Occipital lobe (tissue), 2 donors: ENCODE results near the gene AIG1. TPM values are rescaled to one million over a fixed set of nuclear protein-coding genes. Genes with fewer than 3 reads are reported as not detected.

Experiments
- DNase-seq: peaks from one replicate; lab custom pipeline; 2025; lab: John Stamatoyannopoulos, UW
- total RNA-seq: library from RNA; depleted of rRNA; stranded (reverse); fragments of >200 nt; gene quantifications from one replicate; pipeline ENCODE4 v1.2.3, GENCODE V29; 2014

AIG1 gene
- total RNA-seq, 1 donor from 2014 or later, result 35.7 TPM

DNA sequence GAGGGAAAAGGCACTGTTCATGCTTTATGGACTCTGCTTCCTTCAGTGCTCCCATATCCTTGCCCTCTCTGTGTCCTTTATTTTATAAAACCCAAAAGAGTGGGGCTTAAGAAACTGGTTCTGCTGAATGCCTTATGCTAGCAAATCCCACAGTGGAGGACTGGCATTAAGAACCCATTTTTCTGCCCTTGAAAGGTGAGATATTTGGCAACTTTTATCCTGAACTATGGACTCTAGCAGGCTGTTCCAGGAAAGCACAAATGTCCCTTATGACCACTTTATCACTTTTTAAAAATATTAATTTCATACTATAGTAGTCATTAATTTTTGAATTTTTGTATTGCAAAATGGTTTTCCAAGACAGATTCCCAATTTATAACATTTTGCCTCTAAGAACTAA, 296.5 kb downstream of the AIG1 start:
- DNase-seq, result no peak

DNA sequence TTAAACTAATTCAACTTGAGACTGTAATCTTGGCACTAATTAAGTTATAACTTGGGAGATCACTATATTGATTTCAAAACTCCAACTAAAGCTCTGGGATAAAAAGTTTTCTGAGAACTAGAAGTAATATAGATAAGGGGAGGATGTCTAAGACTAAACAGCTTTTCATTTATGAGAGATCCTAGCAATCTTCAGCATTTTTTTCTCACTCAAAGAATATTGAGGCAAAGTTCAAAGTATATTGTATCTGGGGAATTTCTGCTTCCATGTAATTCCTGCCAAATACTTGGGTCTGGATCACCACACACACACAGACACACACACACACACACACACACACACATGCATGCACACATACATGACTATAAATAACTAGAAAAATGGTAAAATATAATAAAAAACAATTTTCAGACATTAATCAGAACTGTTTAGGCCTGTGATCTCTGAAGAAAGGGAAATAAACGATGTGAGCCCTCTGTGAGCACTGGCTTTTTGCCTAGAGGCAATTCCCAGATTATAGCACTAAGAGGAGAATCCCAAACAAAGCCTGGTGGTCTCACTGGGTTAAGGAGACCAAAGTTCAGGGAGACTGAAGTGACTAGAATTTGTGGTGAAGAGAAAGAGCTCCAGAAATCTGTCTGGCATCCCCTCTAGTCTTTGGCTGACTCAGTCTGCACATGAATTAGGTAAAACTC, 297.0 kb downstream of the AIG1 start:
- no peak for DNase-seq

GRCh38 chr6:143361536-143362191, 301.0 kb downstream of the AIG1 start:
- DNase-seq, result no peak

DNA sequence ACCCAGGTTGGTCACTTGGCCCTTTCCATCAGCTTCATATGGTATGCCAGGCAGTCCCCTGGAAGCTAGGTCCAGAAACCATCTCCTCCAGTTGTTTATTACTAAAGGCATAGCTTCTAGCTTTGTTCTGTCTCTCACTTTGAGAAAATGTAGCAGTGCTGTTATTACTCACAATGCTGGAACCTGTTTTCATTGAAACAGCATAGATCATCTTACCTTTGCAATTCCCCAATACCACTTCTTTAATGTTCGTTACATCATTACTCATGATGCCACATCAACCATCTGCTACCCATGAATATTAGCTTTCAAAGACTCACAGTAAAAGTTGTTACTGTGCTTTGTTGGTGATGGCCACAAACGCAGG, 301.5 kb downstream of the AIG1 start:
- DNase-seq, result no peak

DNA sequence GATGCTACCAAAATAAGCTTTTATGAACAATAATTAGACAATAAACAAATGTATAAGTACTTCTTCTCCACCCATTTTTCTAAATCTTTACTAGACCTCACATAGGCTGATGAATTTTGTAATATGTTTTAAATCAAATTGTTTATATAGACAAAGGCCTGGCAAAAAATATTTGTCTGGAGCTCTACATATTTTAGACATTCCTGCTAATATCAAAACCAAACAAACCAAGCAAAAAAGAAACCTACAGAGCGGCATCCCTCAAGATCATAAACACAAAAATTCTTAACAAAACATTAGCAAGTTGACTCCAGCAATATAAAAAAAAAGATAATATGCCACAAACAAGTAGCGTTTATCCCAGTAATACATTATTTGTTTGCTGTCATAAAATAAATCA, 302.6 kb downstream of the AIG1 start:
- no peak for DNase-seq

GRCh38 chr6:143368426-143368825, 307.7 kb downstream of the AIG1 start:
- no peak for DNase-seq

DNA sequence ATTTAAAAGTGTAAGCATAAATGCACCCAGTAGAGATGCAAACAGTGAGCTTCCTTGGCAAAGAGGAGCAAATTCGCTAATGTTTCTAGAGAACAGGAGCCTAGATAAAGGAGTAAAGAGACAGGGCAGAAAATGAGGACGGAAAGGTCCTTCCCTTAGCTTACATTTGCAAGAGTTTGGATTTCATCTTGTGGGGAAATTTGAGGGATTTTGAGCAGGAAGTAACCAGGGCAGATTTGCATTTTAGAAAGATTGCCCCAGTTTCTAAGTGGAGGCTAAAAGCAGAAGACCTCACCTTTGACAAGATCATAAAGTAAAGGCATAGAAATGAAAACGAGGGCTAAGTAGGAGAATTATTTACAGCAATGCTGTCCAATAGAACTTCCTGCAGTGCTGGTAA, 309.3 kb downstream of the AIG1 start:
- no peak for DNase-seq

DNA sequence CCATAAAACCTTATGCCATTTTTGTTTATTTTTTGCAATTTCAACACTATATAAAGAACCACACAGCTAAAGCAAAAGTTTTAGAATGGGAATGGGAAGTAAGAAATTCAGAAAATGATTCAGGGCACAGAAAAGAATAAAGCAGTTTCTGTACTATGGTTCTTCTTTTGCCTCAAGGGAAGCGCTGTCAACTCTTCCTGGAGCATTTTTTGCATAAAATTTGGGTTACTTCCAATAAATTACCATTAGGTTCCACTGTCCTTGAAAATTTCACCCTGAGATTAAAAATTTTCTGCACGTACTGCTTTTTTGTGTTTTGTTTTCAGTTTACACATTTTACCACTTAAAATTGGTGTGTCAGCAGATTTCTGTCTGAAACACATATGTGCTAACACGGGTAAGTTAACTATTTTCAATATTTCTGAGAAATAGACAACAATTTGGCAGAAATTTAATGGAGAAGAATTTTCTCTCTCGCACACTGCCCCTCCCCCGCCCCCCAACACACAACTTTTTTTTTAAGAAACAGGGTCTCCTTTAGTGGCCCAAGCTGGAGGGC, 310.2 kb downstream of the AIG1 start:
- DNase-seq, result no peak

DNA sequence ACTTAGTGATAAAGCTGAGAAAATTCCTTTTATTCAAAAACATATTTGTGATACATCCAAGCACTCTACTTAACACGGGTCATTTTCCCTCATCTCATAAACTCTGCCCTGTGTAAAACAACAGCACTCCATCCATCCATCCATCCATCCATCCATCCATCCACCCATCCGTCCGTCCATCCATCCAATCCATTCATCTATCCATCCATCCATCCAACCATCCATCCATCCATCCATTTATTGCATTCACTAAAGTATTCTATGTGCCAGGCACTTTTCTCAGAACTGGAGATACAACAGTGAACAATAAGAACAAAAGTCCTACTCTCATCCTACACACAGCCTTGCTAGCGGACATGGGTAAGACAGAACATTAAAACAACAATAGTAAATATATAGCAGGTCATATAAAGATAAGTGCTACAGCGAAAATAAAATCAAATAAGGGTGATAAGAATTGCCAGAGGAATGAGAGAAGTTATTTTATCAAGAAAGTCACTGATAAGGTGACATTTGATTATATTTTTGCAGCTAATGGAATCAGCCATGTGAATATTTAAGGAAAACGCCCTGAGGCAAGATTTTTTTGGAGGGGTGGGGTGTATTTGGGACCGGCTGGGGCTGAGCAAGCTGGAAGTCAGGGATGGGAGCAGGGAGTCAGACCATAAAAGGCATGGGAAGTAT, 311.7 kb downstream of the AIG1 start:
- no peak for DNase-seq

DNA sequence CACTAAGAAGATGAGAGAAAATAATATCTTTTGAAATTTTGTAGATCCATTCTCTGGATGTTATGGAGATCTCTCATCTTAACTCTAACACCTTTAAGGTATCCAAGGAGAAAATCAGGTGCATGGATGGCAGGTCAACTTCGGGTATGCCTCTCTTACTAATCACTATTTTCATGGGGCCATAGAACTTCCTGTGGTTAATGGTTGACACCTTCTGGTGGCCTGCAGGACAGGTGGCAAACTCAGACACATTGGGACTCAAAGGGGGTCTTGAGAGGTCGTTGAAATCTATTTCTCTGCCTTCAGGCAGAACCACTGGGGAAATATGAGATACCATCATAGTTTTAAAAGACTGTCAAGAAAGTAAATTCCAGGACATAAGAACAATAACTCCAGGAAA, 313.3 kb downstream of the AIG1 start:
- no peak for DNase-seq

DNA sequence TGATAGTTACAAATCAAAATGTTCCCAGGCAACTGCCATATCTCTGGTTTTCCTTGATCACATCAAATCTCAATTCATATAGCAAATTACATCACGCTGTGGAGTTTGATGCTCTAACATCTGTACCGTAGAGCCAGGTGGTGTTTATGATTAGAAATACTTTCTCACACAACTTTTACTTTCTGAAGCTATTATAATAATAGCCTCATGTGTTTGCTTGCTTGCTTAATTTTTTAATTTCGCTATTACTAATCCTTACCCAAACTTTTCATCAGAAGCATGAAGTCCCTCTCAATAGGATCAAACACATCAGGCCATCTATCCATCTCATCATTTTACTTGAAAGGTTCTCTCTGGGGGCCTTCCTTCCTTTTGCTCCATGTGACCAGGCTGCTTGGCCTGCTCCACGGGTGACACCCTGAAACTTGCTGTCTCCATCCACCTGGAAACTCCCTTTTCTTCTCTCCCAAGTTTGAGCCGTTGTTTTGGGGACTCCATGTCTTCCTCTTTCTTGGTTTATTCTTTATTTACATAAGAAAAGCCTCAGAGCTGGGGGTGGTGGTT, 314.4 kb downstream of the AIG1 start:
- no peak for DNase-seq

GRCh38 chr6:143376375-143376774, 315.7 kb downstream of the AIG1 start:
- no peak for DNase-seq

DNA sequence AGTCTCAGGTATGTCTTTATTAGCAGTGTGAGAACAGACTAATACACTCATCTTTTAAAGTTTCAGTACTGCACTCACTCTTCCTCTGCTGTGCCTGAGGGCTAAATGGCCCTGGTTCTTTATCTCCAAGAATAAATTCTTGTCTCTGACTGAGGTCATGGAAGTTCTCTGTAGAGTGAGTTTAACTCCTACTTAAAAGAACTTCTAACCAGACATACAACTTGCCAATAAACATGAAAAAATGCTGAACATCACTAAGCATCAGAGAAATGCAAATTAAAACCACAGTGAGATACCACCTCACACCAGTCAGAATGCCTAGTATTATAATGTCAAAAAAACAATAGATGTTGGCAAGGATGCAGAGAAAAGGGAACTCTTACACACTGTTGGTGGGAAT, 316.2 kb downstream of the AIG1 start:
- no peak for DNase-seq

DNA sequence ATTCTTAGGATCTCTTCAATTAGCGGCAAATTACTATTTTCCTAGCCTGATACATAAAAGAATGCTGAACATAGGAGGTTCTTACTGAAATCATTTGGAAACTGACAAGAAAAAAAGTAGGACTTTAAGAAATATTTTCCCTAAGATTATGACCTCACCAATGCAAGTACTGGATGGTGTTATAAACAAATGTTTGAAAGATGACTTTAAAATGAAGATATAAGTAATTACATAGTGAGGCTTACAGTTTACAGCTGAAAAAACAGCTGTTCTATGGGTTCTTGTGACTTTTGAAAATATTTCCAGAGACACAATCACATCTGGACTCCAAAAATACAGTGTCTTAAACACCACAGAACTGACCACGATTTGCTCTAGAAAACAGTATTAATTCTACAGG, 324.9 kb downstream of the AIG1 start:
- DNase-seq, result no peak

DNA sequence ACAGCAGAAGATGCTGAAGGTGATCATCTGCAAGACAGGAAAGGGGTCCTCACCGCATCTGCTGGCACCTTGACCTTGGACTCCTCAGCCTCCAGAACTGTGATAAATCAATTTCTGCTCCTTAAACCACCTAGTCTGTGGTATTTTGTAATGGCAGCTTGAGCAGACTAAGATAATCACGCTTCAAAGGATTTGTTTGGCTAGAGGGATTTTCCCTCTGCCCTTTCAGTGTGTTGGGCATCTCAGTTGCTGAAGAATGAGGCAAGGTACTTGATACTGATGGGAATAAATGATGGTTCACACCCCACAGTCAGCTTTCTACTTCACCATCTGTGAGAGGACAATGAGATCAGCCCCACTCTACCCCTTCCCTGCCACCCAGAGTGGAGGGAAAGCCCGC, 329.6 kb downstream of the AIG1 start:
- DNase-seq, result no peak

Other genes with a start within 250 kb of the AIG1 start
- 114 TPM for gene HIVEP2, start 115.7 kb upstream of the AIG1 start, total RNA-seq